H1 (cell line): ENCODE data around the gene CORO2B. TPM values are rescaled to one million over a fixed set of nuclear protein-coding genes. Genes with fewer than 3 reads are reported as not detected.

Experiments
- ASH2L ChIP-seq: fragments of 200-600, 300-600 bp; sonication (generic); IDR thresholded peaks from one replicate; pipeline ENCODE4 v1.7.1; 2017; ENCODE audit warnings: low read length
- ATF2 ChIP-seq: IDR thresholded peaks from 2 replicates; pipeline ENCODE4 v1.6.1; 2012; ENCODE audit warnings: low read length, inconsistent platforms
- BRCA1 ChIP-seq: IDR thresholded peaks from 2 replicates; pipeline ENCODE4 v1.6.1; 2012; ENCODE audit warnings: low read depth, low read length, improper control_type of control experiment
- CBX5 ChIP-seq: fragments of 300-800, 300-1000 bp; sonication (generic); IDR thresholded peaks from 2 replicates; pipeline ENCODE4 v1.7.1; 2016; ENCODE audit warnings: antibody characterized with exemption, low read length, low read depth
- CTBP2 ChIP-seq: IDR thresholded peaks from 2 replicates; pipeline ENCODE4 v1.7.0; 2011; ENCODE audit warnings: borderline replicate concordance, mild to moderate bottlenecking, moderate library complexity, mixed read lengths, low read length; ENCODE audit not compliant: insufficient read depth, insufficient read length
- HDAC2 ChIP-seq, 2 experiments: fragments of 300-600 bp in 1 of 2; sonication (generic) in 1 of 2; IDR thresholded peaks; 2 replicates each; pipeline ENCODE4 v1.6.1; 2011 to 2012; ENCODE audit warnings: low read depth in 2 of 2, low read length in 2 of 2, mild to moderate bottlenecking in 2 of 2, moderate library complexity in 2 of 2, borderline replicate concordance in 1 of 2, inconsistent platforms in 1 of 2
- HDAC6 ChIP-seq: IDR thresholded peaks from one replicate; pipeline ENCODE4 v1.7.1; 2012; ENCODE audit warnings: low read depth, mild to moderate bottlenecking, inconsistent platforms, low read length, moderate library complexity
- JUN ChIP-seq: IDR thresholded peaks from 2 replicates; pipeline ENCODE4 v1.6.1; 2011; ENCODE audit warnings: low read depth, mild to moderate bottlenecking, improper control_type of control experiment, low read length
- MAFK ChIP-seq: IDR thresholded peaks from 2 replicates; pipeline ENCODE4 v1.6.1; 2012; ENCODE audit warnings: low read depth, mild to moderate bottlenecking, improper control_type of control experiment, low read length
- MAX ChIP-seq: IDR thresholded peaks from 2 replicates; pipeline ENCODE4 v1.6.1; 2012; ENCODE audit warnings: inconsistent platforms
- NANOG ChIP-seq: IDR thresholded peaks from 2 replicates; pipeline ENCODE4 v1.6.1; 2011; ENCODE audit warnings: low read length, low read depth, mild to moderate bottlenecking, inconsistent platforms; ENCODE audit not compliant: insufficient read depth, poor library complexity, severe bottlenecking
- RBBP5 ChIP-seq: IDR thresholded peaks from 2 replicates; pipeline ENCODE4 v1.7.1; 2012; ENCODE audit warnings: low read depth, mild to moderate bottlenecking, inconsistent platforms, low read length, moderate library complexity, borderline replicate concordance
- RFX5 ChIP-seq: IDR thresholded peaks from 2 replicates; pipeline ENCODE4 v1.6.1; 2011; ENCODE audit warnings: low read depth, low read length, improper control_type of control experiment, borderline replicate concordance
- RXRA ChIP-seq: IDR thresholded peaks from 2 replicates; pipeline ENCODE4 v1.6.1; 2011; ENCODE audit warnings: low read depth, mild to moderate bottlenecking, low read length, moderate library complexity; ENCODE audit not compliant: insufficient read depth
- SIX5 ChIP-seq: IDR thresholded peaks from 2 replicates; pipeline ENCODE4 v1.6.1; 2011; ENCODE audit warnings: mild to moderate bottlenecking, low read depth, low read length
- SP2 ChIP-seq: IDR thresholded peaks from 2 replicates; pipeline ENCODE4 v1.6.1; 2012; ENCODE audit warnings: mild to moderate bottlenecking, low read length, inconsistent platforms
- SUZ12 ChIP-seq: fragments of 200-600 bp; sonication (generic); IDR thresholded peaks from 2 replicates; pipeline ENCODE4 v1.6.1; 2012; ENCODE audit warnings: mild to moderate bottlenecking, inconsistent platforms, low read length, moderate library complexity, mixed read lengths
- TBP ChIP-seq: IDR thresholded peaks from 2 replicates; pipeline ENCODE4 v1.6.1; 2011; ENCODE audit warnings: low read depth, low read length, improper control_type of control experiment
- TEAD4 ChIP-seq: IDR thresholded peaks from 2 replicates; pipeline ENCODE4 v1.6.1; 2012; ENCODE audit warnings: low read depth, low read length, inconsistent platforms, mixed read lengths
- USF2 ChIP-seq: IDR thresholded peaks from 2 replicates; pipeline ENCODE4 v1.6.1; 2011; ENCODE audit warnings: low read length, improper control_type of control experiment
- polyA plus RNA-seq, 7 experiments: library from polyadenylated mRNA; depleted of rRNA in 3 of 7; stranded (reverse) in 5 of 7; unstranded in 2 of 7; fragments of >200 nt in 5 of 7; fragments of 200-250 nt in 2 of 7; gene quantifications; 1 replicate in 5 of 7; 2 replicates in 1 of 7; 4 replicates in 1 of 7; pipeline versions ENCODE4 v1.2.1 to v1.2.3, GENCODE V29; 2011 to 2013; ENCODE audit warnings: missing spikeins in 2 of 7, mixed read lengths in 2 of 7
- total RNA-seq: library from RNA; stranded (reverse); fragmentation: NEBNext Ultra II Directional; extraction: Animal tissue kit (Norgen Biotek cat#: 25700); gene quantifications from 2 replicates; pipeline ENCODE4 v1.2.1, GENCODE V29; 2021

Gene CORO2B
- total and polyA plus RNA-seq, 2 of the 8 experiments (the other 6 are each of a cell fraction or from before 2014, with no cell fraction given): 3.4 to 6.7 TPM

- TF ChIP-seq ATF2 (no peak), ASH2L (peak; percentile 81), USF2 (no peak; the same call in 1 of the 2 replicates), TBP (no peak), CTBP2 (no peak), SP2 (no peak), TEAD4 (no peak), NANOG (no peak), BRCA1 (no peak), RBBP5 (0 out of 2 replicates have a peak, but pooled peaks have one; percentile 62), SUZ12 (no peak; the same call in 1 of the 2 replicates), MAX (peak; percentile 97), HDAC6 (no peak), MAFK (no peak), RFX5 (no peak), RXRA (no peak), CBX5 (no peak), HDAC2 (IDR thresholded peaks at IDR 0.05; ENCODE audit: borderline replicate concordance in 1 of 2, low read depth in 2 of 2, low read length in 2 of 2) (peak in 1 of 2 experiments; percentile 70; a peak in 1 of 4 replicates), JUN (no peak), SIX5 (no peak)
Measured at GRCh38 chr15:68559345-68560310, 19.2 kb upstream of the CORO2B start (continued).
